ENCODE data around the gene MCM9.
A peak's percentile ranks its signal among the peaks of the same experiment; 100 is the strongest.

Gene MCM9

DNA sequence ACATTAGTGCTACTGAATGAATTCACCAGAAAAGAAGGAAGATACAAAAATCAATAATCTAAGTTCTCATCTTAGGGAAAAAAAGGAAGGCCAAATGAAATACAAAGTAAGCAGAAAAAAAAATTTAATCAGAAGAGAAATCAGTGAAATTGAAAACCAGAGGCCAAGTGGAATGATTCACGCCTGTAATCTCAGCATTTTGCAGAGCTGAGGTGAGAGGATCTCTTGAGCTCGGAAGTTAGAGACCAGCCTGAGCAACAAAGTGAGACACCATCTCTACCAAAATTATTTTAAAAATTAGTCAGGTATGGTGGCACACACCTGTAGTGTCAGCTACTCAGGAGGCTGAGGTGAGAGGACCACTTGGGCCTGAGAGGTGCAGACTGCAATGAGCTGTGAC, 62.2 kb downstream of the MCM9 start:
- WGBS (ENCODE audit: extremely low coverage, insufficient coverage, insufficient read length), result no CpG with 5 or more reads among the region's 2 CpGs
- Histone ChIP-seq H3K4me1 (ENCODE audit: control insufficient read depth in 1 of 2, insufficient read depth in 2 of 2, low read length in 2 of 2) (peaks cover 0 to 3% of the 10 kb centered on the region in 2 experiments), H3K36me3 (ENCODE audit: control insufficient read depth in 1 of 2, insufficient read depth in 2 of 2, low read length in 2 of 2) (no peaks in the 10 kb centered on the region), H3K23ac (ENCODE audit: low read length) (no peak overlapping the region), H2AK5ac (ENCODE audit: low read length) (no peak overlapping the region), H2BK12ac (ENCODE audit: low read length) (no peak overlapping the region), H3K27ac (ENCODE audit: low read depth, low read length) (no peak overlapping the region), H2BK120ac (ENCODE audit: insufficient read depth, low read length, poor library complexity) (no peak overlapping the region), H4K12ac (ENCODE audit: low read depth, low read length) (no peak overlapping the region), H3K79me1 (ENCODE audit: low read length) (peaks cover 2% of the 10 kb centered on the region), H3K9me3 (ENCODE audit: insufficient read depth, low read depth, low read length) (no peaks in the 10 kb centered on the region), H3K27me3 (ENCODE audit: insufficient read depth, low read length) (no peaks in the 10 kb centered on the region), H3K18ac (ENCODE audit: low read length) (no peak overlapping the region), H3K4me2 (ENCODE audit: low read length) (no peak overlapping the region), H2BK5ac (ENCODE audit: low read depth, low read length, poor library complexity) (no peak overlapping the region), H4K91ac (ENCODE audit: low read depth, low read length) (no peak overlapping the region), H3K9ac (ENCODE audit: low read length) (no peak overlapping the region), H4K8ac (ENCODE audit: low read depth, low read length) (no peak overlapping the region), H3K4ac (ENCODE audit: low read depth, low read length) (no peak overlapping the region), H3K14ac (ENCODE audit: low read length) (no peak overlapping the region), H3K79me2 (ENCODE audit: control insufficient read depth, insufficient read depth, low read length, poor library complexity) (no peaks in the 10 kb centered on the region), H3K4me3 (ENCODE audit: low read depth, low read length) (no peak overlapping the region), H2AFZ (ENCODE audit: insufficient read depth, low read length, poor library complexity) (no peak overlapping the region)
- peak; percentile 16 to 37 for DNase-seq

DNA sequence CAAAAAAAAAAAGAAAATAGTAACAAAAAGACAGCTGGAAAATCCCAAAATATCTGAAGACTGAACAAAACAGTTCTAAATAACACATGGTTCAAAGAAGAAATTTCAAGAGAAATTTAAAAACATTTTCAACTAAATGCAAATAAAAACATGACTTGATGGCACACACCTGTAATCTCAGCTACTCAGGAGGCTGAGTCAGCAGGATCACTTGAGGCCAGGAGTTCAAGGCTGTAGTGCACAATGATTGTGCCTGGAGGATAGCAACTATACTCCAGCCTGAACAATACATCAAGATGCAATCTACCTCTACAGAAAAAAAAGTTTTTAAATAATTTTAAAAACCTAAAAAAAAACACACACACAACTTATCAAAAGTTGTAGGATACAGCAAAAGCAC, 62.6 kb downstream of the MCM9 start:
- H3K79me2 ChIP-seq (ENCODE audit: control insufficient read depth, insufficient read depth, low read length, poor library complexity), result no peaks in the 10 kb centered on the region
- H2BK12ac ChIP-seq (ENCODE audit: low read length), result no peak overlapping the region
- no peak overlapping the region for H3K27ac ChIP-seq (ENCODE audit: low read depth, low read length)
- H3K4me3 ChIP-seq (ENCODE audit: low read depth, low read length), result no peak overlapping the region
- no peak overlapping the region for H4K91ac ChIP-seq (ENCODE audit: low read depth, low read length)
- H3K36me3 ChIP-seq (ENCODE audit: control insufficient read depth in 1 of 2, insufficient read depth in 2 of 2, low read length in 2 of 2), result no peaks in the 10 kb centered on the region
- H3K79me1 ChIP-seq (ENCODE audit: low read length), result peaks cover 2% of the 10 kb centered on the region
- H3K9ac ChIP-seq (ENCODE audit: low read length), result no peak overlapping the region
- H3K4ac ChIP-seq (ENCODE audit: low read depth, low read length), result no peak overlapping the region
- no peak overlapping the region for H2AK5ac ChIP-seq (ENCODE audit: low read length)
- H3K14ac ChIP-seq (ENCODE audit: low read length), result no peak overlapping the region
- DNase-seq, result no peak
- H4K12ac ChIP-seq (ENCODE audit: low read depth, low read length), result no peak overlapping the region
- H3K4me2 ChIP-seq (ENCODE audit: low read length), result no peak overlapping the region
- H3K27me3 ChIP-seq (ENCODE audit: insufficient read depth, low read length), result no peaks in the 10 kb centered on the region
- H3K9me3 ChIP-seq (ENCODE audit: insufficient read depth, low read depth, low read length), result no peaks in the 10 kb centered on the region
- no peak overlapping the region for H2AFZ ChIP-seq (ENCODE audit: insufficient read depth, low read length, poor library complexity)
- no peak overlapping the region for H2BK5ac ChIP-seq (ENCODE audit: low read depth, low read length, poor library complexity)
- peaks cover 0 to 3% of the 10 kb centered on the region in 2 experiments for H3K4me1 ChIP-seq (ENCODE audit: control insufficient read depth in 1 of 2, insufficient read depth in 2 of 2, low read length in 2 of 2)
- no peak overlapping the region for H3K23ac ChIP-seq (ENCODE audit: low read length)
- no peak overlapping the region for H2BK120ac ChIP-seq (ENCODE audit: insufficient read depth, low read length, poor library complexity)
- H4K8ac ChIP-seq (ENCODE audit: low read depth, low read length), result no peak overlapping the region
- no peak overlapping the region for H3K18ac ChIP-seq (ENCODE audit: low read length)

DNA sequence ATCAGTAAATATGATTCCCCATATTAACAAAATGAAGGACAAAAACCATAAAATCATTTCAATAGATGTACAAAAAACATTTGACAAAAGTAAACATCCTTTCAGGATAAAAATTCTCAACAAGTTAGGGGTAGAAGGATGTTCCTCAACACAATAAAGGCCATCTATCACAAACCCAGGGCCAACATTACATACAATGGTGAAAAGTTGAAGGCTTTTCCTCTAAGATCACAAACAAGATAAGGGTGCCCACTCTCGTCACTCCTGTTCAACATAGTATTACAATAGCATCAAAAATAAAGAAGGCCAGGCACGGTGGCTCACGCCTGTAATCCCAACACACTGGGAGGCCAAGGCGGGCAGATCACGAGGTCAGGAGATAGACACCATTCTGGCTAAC, 63.6 kb downstream of the MCM9 start:
- Histone ChIP-seq H2BK12ac (ENCODE audit: low read length) (no peak overlapping the region), H3K27ac (ENCODE audit: low read depth, low read length) (no peak overlapping the region), H3K79me1 (ENCODE audit: low read length) (no peaks in the 10 kb centered on the region), H3K23ac (ENCODE audit: low read length) (no peak overlapping the region), H3K9me3 (ENCODE audit: insufficient read depth, low read depth, low read length) (no peaks in the 10 kb centered on the region), H3K14ac (ENCODE audit: low read length) (no peak overlapping the region), H2BK120ac (ENCODE audit: insufficient read depth, low read length, poor library complexity) (no peak overlapping the region), H2BK5ac (ENCODE audit: low read depth, low read length, poor library complexity) (no peak overlapping the region), H4K8ac (ENCODE audit: low read depth, low read length) (no peak overlapping the region), H3K4me3 (ENCODE audit: low read depth, low read length) (no peak overlapping the region), H4K91ac (ENCODE audit: low read depth, low read length) (no peak overlapping the region), H3K4ac (ENCODE audit: low read depth, low read length) (no peak overlapping the region), H2AFZ (ENCODE audit: insufficient read depth, low read length, poor library complexity) (no peak overlapping the region), H3K18ac (ENCODE audit: low read length) (no peak overlapping the region), H3K4me1 (ENCODE audit: control insufficient read depth in 1 of 2, insufficient read depth in 2 of 2, low read length in 2 of 2) (no peaks in the 10 kb centered on the region), H3K4me2 (ENCODE audit: low read length) (no peak overlapping the region), H3K9ac (ENCODE audit: low read length) (no peak overlapping the region), H2AK5ac (ENCODE audit: low read length) (no peak overlapping the region), H3K79me2 (ENCODE audit: control insufficient read depth, insufficient read depth, low read length, poor library complexity) (no peaks in the 10 kb centered on the region), H3K27me3 (ENCODE audit: insufficient read depth, low read length) (no peaks in the 10 kb centered on the region), H4K12ac (ENCODE audit: low read depth, low read length) (no peak overlapping the region), H3K36me3 (ENCODE audit: control insufficient read depth in 1 of 2, insufficient read depth in 2 of 2, low read length in 2 of 2) (no peaks in the 10 kb centered on the region)
- no peak for DNase-seq
- no CpG with 5 or more reads among the region's 5 CpGs for WGBS (ENCODE audit: extremely low coverage, insufficient coverage, insufficient read length)

DNA sequence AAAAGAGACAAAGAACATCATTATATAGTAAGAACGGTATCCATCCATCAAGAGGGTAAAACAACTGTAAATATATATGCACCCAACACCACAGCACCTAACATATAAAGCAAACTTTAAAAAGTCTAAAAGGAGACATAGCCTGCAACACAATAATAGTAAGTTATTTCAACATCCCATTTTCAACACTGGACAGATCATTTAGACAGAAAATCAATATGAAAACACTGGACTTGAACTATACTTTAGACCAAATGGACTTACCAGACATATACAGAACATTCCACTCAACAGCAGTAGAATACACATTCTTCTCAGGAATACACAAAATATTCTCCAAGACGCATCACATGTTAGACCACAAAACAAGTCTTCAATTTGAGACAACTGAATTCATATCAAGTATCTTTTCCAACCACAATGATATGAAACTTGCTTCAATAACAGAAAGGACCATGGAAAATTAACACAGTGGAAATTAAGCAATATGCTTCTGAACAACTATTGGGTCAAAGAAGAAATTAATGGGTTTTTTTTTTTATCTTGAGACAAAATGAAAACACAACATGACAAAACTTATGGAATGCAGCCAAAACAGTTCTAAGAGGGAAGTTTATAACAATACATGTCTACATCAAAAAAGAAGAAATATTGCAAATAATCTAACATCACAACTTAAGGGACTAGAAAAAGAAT, 64.9 kb downstream of the MCM9 start:
- Histone ChIP-seq H3K9ac (ENCODE audit: low read length) (no peak overlapping the region), H2BK5ac (ENCODE audit: low read depth, low read length, poor library complexity) (no peak overlapping the region), H3K14ac (ENCODE audit: low read length) (no peak overlapping the region), H2BK120ac (ENCODE audit: insufficient read depth, low read length, poor library complexity) (no peak overlapping the region), H3K27ac (ENCODE audit: low read depth, low read length) (no peak overlapping the region), H3K79me2 (ENCODE audit: control insufficient read depth, insufficient read depth, low read length, poor library complexity) (no peaks in the 10 kb centered on the region), H3K23ac (ENCODE audit: low read length) (no peak overlapping the region), H3K36me3 (ENCODE audit: control insufficient read depth in 1 of 2, insufficient read depth in 2 of 2, low read length in 2 of 2) (no peaks in the 10 kb centered on the region), H3K4ac (ENCODE audit: low read depth, low read length) (no peak overlapping the region), H3K18ac (ENCODE audit: low read length) (no peak overlapping the region), H2BK12ac (ENCODE audit: low read length) (no peak overlapping the region), H3K4me3 (ENCODE audit: low read depth, low read length) (no peak overlapping the region), H3K4me2 (ENCODE audit: low read length) (no peak overlapping the region), H3K79me1 (ENCODE audit: low read length) (no peaks in the 10 kb centered on the region), H3K4me1 (ENCODE audit: control insufficient read depth in 1 of 2, insufficient read depth in 2 of 2, low read length in 2 of 2) (no peaks in the 10 kb centered on the region), H2AK5ac (ENCODE audit: low read length) (no peak overlapping the region), H4K91ac (ENCODE audit: low read depth, low read length) (no peak overlapping the region), H2AFZ (ENCODE audit: insufficient read depth, low read length, poor library complexity) (no peak overlapping the region), H4K8ac (ENCODE audit: low read depth, low read length) (no peak overlapping the region), H4K12ac (ENCODE audit: low read depth, low read length) (no peak overlapping the region), H3K9me3 (ENCODE audit: insufficient read depth, low read depth, low read length) (no peaks in the 10 kb centered on the region), H3K27me3 (ENCODE audit: insufficient read depth, low read length) (no peaks in the 10 kb centered on the region)
- WGBS (ENCODE audit: extremely low coverage, insufficient coverage, insufficient read length), result no CpG with 5 or more reads among the region's 2 CpGs
- DNase-seq, result no peak

All from trophoblast cell (in vitro differentiated cells and primary cell).